Activated T-cell treated with anti-CD3 and anti-CD28 coated beads, Interleukin-2, amount 50 U/mL, for 48 hours (primary cell): ENCODE data around the gene MUC6.
A peak's percentile ranks its signal among the peaks of the same experiment; 100 is the strongest.

Source experiments
- DNase-seq, 2 experiments: peaks; one replicate each; pipeline ENCODE4 v3.0.0-alpha.2; 2020

Gene MUC6

DNA sequence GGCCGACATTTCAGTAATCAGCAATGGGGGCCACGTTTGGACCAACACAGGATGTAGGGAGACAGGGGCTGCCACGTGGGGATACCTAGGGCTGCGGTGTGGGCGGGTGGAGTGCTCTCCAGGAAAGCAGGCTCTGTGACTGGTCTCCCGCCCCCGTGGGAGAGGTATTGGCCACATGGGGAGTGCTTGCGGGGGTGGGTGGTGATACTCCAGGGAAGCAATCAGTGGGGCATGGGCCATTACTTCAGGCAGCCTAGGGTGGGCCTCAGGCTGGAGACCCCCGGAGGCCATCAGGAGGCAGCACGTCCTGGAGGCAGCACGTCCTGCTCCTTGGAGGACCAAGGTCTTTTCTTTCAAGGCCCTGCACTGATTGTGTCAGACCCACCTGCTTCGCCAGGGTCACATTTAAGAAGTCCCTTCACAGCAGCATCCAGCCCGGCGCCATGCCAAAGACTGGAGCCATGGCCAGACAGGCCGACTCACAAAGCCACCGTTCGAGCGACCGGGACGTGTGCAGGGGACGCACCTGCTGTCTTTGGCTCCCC is 35.1 kb upstream of the MUC6 start:
- no peak for DNase-seq

DNA sequence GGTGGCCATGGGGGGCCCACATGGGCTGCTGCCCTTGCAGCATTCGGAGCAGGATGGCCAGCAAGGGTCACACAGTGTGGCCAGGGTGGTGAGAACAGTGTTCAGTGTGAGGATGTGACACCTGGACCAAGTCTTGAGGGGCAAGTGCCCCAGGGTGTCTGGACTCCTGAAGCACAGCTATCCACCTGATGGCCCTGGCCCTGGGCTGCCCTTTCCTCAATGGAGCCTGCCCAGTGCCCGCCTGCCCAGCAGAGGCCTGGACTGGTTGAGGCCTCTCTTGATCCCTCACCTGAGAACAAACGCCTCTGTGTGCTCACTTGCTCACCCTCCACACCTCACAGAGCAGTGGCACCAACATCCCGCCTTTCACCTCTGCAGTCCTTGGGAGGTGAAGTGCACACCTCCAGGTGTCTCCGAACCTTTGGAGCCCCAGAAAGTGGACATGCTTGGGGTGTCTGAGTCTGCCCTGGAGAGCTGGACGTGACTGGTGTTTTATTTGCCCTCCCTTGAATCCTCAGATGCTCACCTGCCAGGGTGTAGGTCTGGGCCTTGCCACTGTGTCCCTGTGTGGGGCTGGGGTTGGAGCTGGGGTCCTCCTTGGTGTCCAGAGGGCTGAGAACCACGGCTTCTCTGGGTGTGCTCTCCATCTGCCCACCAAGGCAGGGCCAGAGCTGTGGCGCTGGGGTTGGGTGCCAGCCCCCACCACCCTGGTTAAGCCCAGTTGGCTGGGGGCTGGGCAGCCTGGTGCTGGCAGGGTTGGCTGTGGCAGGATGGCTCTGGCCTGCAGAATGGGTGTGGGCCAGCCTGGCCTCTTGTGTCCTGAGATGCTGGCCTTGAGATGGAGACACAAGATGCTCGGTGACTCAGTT is 34.3 kb upstream of the MUC6 start:
- DNase-seq = no peak

DNA sequence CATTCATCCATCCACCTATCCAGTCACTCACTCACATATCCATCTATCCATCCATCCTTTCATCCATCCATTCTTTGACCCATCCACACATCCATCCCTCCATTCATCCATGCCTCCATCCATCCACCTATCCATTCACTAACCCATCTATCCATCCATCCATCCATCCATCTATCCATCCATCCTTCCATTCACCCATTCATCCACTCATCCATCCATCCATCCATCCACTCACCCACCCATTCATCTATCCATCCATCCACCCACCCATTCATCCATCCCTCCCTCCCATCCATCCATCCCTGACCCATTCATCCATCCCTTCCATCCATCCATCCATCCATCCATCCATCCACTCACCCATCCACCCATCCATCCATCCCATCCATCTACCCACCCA is 33.2 kb upstream of the MUC6 start:
- DNase-seq = no peak

DNA sequence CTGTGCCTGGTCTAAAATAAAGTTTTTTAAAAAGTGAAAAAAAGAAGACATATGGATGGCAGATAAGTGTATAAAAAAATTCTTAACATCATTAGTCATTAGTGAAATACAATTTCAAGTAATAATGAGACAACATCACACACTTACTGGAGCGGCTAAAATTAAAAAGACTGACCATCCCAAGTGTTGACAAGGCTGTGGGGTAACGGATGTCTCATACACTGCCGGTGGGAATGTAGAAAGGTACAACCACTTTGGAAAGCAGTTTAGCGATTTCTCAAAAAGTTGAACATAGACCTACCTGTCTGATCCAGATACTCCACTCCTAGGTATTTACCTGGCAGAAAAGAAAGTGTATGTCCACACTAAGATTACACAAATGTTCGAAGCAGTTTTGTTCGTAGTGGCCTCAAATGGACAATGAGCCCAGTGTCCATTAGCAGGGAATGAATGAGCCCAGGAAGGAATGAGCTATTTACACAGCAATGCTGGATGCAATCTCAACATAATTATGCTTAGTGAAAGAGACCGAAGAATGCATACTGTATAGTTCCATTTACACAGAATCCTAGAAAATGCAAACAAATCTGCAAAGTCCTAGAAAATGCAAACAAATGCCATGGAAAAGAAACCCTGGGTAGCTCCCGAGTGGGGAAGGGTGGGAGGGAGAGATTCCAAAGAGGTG is 31.4 kb upstream of the MUC6 start:
- no peak for DNase-seq

DNA sequence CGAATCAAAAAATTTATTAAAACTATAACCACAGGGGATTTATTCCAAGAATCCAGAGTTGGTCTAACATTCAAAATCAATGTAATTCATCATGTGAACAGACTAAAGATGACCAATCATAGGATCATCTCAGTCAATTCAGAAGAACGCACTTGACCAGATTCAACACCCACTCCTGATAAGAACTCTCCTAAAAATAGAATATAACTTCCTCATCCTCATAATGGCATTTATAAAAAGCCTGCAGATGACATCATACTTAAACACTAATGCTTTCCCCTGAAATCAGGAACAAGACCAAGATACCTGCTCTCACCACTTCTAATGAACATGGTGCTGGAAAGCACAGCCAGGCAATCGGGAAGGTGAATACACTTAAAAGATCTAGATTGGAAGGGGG is 27.6 kb upstream of the MUC6 start:
- no peak for DNase-seq

DNA sequence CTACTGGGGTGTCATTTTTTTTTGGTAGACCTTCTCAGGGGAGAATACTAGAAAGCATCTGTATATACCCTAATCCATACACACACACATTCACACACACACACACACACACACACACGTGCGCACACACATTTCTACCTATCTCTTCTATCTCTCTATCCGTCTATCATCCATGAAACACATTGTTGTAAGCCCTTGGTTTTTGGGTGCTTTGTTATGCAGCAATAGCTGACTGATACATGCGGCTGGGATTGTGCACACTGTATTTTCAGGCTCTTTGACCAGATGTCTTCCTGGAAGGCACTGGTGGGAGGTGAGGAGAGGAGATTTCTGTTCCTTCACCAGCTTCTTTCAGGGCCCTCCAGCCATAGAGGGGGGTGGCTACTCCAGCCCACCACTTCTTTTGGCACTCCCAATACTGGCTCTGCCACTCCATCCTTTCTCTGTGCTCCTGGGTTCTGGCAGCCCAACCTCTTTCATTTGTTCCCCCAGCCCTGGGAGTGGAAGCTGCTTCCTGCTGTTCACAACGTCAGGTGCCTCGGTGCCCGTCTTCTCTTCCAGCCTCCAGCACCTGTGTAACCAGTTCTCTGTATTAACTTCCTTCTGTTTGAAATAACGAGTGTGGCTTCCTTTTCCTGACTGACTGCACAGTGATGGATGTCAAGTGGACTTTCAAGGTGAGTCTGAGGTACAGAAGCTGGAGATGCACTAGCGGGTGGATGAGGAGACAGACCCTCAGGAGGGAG is 25.7 kb upstream of the MUC6 start:
- DNase-seq = no peak

DNA sequence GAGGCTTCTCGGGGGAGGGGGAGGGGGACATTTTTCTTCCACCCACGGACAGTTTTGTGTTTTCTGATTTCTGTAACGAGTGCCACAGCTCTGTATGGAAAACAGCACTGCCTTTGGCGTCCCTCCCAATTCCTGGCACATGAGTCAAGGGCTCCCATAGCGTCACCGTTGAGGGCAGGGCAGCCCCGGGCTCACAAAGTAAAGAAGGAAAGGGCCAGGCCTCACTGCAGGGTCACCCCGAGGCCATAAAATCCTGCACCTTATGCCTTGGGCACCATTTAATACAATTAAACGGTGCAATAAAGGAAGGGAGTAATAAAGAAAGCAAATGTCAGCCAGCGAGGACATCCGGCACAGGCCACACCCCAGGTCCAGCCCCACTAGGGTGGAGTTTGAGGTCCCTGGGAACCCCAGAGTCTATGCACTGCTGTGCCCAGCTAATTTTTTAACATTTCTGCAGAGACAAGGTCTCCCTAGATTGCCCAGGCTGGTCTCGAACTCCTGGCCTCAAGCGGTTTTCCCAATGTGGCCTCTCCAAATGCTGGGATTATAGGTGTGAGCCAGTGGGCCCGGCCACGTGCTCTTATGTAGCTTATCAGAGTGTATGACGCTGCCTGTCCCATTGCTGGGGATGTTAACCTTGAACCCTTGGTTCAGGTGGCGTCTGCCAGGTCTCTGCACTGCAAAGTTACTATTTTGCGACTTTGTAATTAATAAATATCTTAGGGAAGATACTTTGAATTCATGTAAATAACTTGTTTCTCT is 24.5 kb upstream of the MUC6 start:
- DNase-seq = no peak

DNA sequence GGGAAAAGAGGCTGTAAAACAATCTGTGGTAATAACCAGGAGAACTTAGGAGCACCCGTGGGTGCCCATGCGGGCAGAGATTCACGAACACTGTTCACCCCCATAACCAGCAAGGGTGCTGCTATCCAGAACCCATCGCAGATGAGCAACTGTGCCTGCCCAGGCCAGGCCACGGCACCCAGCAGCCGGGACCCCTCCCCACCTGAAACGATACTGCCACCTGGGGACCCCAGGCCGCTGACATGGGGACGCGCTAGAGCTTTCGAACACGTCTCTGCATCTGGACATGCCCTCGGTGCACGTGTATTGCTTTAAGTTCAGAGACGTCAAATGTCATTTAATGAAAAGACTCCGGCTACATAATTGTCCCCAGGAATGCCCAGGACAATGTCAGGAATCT is 23.9 kb upstream of the MUC6 start:
- peak in 1 of 2 experiments; percentile 6 for DNase-seq

DNA sequence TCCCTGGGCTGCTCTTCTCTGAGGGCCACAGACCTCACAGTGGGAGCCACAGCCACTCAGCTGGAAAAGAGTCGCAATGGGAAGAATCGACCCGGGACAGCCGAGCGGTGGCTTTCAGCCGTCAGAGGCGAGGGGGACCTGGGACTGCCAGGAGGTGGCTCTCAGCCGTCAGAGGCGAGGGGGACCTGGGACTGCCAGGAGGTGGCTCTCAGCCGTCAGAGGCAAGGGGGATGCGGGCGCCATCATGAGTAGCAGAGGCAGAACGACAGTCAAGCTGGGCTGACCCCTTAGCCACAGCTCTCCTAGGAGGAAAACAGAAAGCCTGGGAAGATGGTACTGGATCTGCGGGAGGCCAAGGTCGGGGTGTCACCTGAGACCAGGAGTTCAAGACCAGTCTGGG is 23.2 kb upstream of the MUC6 start:
- no peak for DNase-seq

DNA sequence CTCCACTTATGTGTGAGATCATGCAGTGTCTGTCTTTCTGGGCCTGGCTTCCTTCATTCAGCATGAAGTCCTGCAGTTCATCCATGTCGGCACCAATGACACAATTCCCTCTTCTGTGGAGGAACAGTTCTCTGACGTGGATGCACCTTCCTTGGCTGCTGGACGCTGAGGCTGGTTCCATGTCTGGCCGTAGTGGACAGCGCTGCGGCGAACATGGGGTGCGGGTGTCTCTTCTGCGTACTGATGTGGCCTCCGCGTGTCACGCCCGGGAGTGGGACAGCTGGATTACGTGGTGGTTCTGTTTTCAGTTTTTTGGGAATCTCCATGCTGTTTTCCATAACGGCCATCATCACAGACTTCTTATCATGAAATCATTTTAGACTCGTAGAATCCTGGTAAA is 21.3 kb upstream of the MUC6 start:
- no peak for DNase-seq

DNA sequence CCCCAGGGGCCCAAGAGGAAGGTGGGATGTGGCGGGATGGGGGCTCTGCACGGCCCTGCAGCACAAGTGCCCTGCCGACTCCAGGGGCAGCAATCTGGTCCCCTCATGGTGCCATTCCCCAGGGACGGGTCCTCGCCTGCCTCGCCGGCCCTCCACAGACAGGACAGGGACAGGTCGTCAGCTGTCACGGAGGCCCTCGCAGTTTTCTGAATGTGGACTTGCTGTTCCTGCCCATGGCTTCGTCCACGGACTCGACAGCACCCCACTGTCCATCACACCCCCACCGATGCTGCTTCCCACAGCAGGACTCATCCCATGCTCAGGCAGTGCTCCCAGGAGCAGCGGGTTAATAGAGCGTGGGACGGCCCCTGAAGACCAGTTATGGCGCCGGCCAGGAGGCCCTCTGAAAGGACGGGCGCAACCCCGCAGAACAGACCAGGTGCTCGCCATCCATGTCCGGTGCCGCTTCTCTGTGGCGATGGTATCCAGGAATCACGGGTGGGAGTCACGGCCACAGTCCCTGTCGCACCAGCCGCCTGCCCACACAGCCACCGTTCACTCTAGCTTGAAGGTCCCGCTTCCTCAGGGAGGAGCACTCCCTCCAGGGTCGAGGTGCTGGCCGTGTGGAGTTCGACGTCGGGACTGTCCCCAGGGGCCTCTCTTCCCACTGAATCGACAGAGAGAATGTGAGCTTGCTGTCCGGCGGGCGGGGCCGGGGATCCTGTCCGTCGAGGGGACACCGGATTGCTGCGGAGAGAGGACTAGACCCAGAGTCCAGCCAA is 19.7 kb upstream of the MUC6 start:
- peak in 1 of 2 experiments; percentile 11 for DNase-seq

DNA sequence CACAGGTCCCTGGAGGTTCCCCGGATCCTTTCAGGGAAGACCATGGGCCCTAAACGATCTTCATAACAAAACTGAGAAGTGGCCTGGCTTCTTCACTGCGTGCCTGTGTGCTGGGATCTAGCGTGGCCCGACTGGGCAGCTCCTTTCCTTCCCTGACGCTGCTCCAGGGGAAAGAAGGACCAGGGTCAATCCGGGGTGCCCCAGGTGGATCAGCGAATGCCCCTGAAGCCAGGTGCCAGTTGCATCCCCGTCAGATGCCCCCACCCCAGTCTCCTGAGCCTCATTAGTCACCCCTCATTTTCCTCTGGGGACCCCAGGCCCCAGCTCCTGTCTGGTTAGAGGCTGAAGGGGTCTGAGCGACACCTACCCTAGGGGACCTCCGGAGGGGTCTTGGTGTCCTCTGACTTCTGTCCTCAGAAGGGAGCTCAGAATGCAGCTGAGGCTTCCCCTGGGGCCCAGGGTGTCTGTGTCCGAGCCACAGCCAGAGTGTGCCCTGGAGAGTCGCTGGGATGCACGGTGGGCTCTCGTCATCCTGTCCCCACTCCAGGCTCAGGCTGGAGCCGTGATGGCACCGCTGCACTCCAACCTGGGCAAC is 18.7 kb upstream of the MUC6 start:
- DNase-seq = no peak

DNA sequence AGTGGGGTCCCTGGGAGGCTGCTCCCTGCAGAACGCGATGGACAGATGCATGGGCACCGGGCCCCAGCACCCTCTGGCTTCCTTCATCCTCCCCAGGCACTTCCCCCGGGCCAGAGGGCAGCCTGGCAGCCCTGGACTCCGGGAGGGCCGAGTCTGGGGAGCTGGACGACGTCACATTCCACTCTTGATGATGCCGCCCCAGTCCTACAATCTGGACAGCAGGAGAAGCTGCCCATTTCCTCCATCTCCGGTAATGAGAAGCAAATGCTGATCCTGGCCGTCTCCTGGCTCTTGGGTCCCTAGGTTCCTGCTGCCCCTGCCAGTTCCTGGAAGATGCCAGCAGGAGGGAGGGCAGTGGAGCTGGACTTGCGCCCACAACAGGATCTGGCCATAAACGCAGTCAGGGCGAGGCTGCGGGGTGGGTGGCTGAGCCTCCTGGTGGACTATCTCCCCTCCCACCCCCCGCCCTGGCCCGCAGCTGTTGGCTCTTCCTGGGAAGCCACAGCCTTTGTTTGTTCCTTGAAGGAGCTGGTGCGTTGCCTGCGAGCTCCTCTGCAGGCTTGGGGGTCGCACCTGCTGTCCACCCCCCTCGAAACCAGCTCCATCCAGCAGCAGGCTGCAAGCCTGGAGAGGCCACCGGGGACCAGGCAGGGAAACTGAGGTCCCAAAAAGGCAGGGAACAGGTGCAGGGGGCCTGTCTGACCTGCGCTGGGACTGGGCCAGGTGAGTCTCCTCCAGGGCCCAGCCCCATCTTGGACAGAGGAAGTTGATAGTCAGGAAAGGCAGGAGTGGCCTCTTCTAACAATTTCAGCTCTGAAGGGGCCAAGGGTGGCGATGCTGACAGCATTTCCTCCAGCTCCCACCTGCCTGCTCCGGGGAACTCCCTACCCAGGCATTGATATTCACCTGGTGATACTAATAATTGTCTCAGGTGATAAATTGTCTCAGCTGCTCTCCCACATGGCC is 17.9 kb upstream of the MUC6 start:
- no peak for DNase-seq

DNA sequence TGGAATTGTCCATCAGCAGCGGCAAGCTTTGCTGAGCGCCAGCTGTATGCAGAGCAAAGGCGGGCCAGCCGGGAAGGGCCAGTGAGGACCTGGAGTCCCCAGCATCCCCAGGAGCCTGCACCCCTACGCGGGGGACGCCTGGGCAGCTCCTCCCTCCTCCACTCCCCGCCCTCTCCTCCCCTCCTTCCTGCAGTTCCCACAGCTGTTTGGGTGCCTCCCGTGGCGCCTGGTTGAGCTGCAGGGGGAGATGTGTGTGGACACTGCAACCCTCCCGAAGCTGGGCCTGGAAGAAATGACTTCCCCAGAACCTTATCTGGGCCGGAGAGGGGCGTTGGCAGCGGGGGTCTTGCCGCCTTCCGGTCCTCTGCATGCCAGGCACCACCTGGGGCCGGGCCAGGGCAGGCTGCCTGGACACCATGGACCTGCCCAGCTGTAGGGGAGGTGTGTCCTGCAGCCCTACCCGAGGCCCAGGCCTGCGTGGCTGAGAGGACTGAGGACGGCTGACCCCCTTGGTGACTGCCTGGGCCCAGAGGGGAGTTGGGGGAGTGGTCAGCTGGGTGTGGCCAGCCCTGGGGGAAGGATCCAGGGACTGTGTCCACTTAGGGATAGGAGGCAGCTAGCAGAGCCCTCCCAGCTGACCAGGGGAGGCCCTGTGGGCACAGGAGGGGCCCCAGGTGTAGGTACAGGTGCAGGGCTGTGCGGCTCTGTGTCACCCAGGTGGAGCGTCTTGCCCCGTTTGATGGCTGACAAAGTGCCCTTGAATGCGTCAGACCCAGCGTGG is 16.8 kb upstream of the MUC6 start:
- DNase-seq = no peak

DNA sequence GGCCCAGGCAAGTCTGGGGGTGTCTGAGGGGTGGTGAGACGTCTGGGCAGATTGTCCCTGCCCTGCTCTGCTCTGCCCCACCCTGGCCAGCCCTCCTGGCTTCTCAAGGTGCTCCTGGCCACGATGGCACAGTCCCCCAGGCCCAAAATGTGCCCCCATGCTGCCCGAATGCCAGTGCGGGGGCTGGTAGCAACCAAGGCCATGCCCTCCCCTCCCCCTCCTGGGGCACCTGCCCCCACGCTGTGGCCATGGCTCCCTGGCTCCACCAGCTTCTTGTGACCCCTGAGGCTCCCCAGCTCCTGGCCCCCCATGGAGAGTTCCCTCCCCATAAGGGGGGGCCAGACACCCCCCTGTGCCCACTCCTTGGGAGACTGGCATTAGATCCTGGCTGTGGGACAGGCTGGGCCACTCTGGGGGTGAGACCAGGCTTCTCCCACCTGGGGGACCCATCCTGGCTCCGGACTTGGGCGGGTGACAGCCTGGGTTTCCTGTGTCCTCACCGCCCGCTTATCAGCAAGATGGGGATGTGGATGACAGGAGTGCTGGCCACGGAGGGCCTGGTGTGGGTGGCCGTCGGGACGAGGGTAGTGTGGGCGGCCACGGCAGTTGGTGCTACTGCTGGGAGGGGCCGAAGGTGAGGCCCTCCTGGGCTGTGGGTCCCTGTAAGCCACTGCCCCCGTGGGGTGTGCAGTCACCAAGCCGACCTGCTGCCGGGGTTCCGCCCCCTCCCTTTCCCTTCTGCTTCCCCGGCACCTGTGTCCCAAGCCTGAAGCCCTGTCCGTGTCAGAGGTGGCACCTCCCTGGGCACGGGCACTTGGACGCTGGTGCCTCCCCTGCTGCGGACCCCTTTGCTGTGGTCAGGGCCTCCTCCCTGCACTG is 15.9 kb upstream of the MUC6 start:
- no peak for DNase-seq

DNA sequence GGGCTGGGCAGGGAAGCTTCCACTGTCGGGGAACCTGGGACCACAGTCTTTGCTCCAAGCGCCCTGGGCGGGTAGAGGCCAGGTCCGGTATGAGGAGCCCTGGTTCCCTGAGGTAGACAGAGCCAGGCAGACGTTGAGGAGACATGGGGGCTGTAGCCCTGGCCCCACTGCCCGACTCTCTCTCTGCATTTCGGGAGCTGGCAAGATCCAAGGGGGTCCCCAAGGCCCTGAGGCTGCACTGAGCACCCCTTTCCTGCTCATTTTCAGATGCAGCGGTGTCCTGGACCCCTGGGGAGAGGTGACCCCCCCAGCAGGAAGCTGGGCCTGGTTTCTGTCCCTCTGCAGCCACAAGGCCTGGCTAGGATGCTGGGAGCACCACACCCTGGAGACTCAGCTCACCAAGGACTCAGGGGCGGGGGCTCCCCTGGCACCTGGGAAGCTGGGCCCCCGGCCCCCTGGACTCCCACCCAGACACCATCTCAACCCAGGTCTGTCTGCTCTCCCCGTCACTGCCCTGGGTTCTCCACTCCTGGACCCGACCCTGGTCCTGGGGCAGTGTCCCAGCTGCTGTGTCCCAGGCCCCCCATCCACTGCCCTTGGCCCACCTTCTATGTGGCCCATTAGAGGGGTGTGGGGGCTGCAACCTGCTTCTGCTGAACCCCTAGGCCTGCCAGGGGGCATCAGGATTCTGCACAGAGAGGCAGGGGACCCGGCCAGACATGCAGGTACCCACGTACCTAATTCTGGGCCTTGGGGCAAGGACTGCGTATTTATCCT is 15.0 kb upstream of the MUC6 start:
- DNase-seq = no peak

DNA sequence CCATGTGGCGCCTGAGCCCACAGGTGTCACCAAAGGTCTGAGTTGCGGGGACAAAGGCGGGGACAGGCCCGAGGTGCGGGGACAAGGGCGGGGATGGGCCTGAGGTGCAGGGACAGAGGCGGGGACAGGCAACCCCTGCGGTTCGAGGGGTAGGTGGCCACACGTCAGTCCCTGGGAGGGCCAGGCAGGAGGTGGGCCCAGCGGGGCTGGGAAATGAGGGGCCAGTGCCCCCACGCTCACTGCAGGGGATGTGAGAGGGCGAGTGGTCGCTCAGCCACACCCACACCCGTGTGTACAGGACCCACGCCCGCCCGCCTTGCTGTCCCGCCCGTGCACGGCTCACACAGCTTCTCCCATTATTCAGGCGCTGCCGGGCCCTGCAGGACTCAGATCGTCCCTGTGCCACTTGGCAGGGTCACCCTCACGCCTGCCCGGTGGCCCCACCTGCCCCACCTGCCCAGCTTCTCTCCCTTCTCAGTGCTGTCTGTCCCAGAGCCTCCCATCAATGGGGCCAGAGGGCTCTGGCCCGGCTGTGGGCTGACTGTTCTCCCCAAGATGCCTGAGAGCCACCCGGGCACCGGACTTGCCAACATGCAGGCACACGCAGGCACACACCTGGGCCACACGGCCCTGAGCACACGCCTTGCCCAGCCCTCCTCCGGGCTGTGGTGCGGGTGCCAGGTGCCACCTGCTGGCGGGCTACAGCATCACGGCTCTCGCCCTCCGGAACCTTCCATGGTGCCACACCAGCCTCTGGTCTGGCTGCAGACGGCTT is 14.2 kb upstream of the MUC6 start:
- DNase-seq = peak; percentile 81 to 86
